DMS153 treated with DMSO at 0.1 percent for 48 hours (cell line): ENCODE measurements around the gene SP2.

Experiments
- DNase-seq: peaks from one replicate; lab custom pipeline; 2025; ENCODE audit not compliant: unreplicated experiment; lab: John Stamatoyannopoulos, UW

The SP2 gene

GRCh38 chr17:47870056-47870455, 26.0 kb upstream of the SP2 start:
- DNase-seq, result no peak

GRCh38 chr17:47871048-47871447, 25.0 kb upstream of the SP2 start:
- no peak for DNase-seq

GRCh38 chr17:47872019-47872650, 23.9 kb upstream of the SP2 start:
- DNase-seq, result no peak

GRCh38 chr17:47872651-47873161, 23.3 kb upstream of the SP2 start:
- DNase-seq, result no peak

- DNase-seq, result no peak
Observed at GRCh38 chr17:47873200-47874090, 22.6 kb upstream of the SP2 start.

GRCh38 chr17:47875011-47875985, 20.7 kb upstream of the SP2 start:
- no peak for DNase-seq

- DNase-seq, result no peak
Observed at GRCh38 chr17:47877368-47878034, 18.5 kb upstream of the SP2 start.

- DNase-seq, result no peak
Observed at GRCh38 chr17:47878203-47879027, 17.6 kb upstream of the SP2 start.

- DNase-seq, result no peak
Observed at GRCh38 chr17:47879028-47879585, 16.9 kb upstream of the SP2 start.

GRCh38 chr17:47879776-47880454, 16.1 kb upstream of the SP2 start:
- DNase-seq, result no peak

GRCh38 chr17:47882247-47882646, 13.8 kb upstream of the SP2 start:
- DNase-seq, result no peak

GRCh38 chr17:47882695-47883588, 13.1 kb upstream of the SP2 start:
- DNase-seq, result no peak

- no peak for DNase-seq
Observed at GRCh38 chr17:47883589-47884426, 12.2 kb upstream of the SP2 start.

- no peak for DNase-seq
Observed at GRCh38 chr17:47884427-47884740, 11.7 kb upstream of the SP2 start.

- no peak for DNase-seq
Observed at GRCh38 chr17:47884905-47885730, 10.9 kb upstream of the SP2 start.

GRCh38 chr17:47888293-47888692, 7.7 kb upstream of the SP2 start:
- no peak for DNase-seq
